UCSD-AML1 (cell line): ENCODE results near the gene BANK1.

Experiments used
- DNase-seq: peaks from one replicate; lab custom pipeline; 2025; ENCODE audit not compliant: unreplicated experiment; lab: John Stamatoyannopoulos, UW

Gene BANK1

GRCh38 chr4:102114118-102114630, 323.6 kb downstream of the BANK1 start:
- DNase-seq: no peak

GRCh38 chr4:102116121-102116520, 325.6 kb downstream of the BANK1 start:
- no peak for DNase-seq

GRCh38 chr4:102120846-102121245, 330.3 kb downstream of the BANK1 start:
- no peak for DNase-seq
